ENCODE measurements around the gene NUDT3. TPM values are rescaled to one million over a fixed set of nuclear protein-coding genes. Genes with fewer than 3 reads are reported as not detected.

NUDT3 gene
- total RNA-seq = 19.0 and 22.8 TPM in 2 replicates

GRCh38 chr6:34392497-34393190 lies at the start of gene NUDT3:
NUDT3 (minus strand) TSS chr6:34392669; CDS start chr6:34392362, 307 bp downstream.

GRCh38 chr6:34425498-34426410 lies 33.3 kb upstream of the NUDT3 start, which contains the start of gene RPS10:
RPS10 (minus strand) TSS chr6:34426069; CDS start chr6:34425221, 848 bp downstream.

GRCh38 chr6:34248727-34249468 lies 143.6 kb downstream of the NUDT3 start, which contains the start of gene SMIM29:
SMIM29 (minus strand) TSS chr6:34249006; CDS start chr6:34247791, 1,215 bp downstream.

GRCh38 chr6:34236443-34237315 lies 155.8 kb downstream of the NUDT3 start, which contains the start of gene HMGA1:
HMGA1 (plus strand) TSS chr6:34236873; CDS start chr6:34240781, 3,908 bp downstream.

Other genes with a start within 250 kb of the NUDT3 start
- not detected in 2 replicates for gene GRM4, start 246.6 kb downstream of the NUDT3 start, total RNA-seq
- gene HMGA1, start 155.8 kb downstream of the NUDT3 start, total RNA-seq = 69.5 and 100 TPM in 2 replicates
- 7.9 and 19.3 TPM in 2 replicates for gene SMIM29, start 143.7 kb downstream of the NUDT3 start, total RNA-seq
- 3,776 and 3,966 TPM in 2 replicates for gene RPS10, start 33.4 kb upstream of the NUDT3 start, total RNA-seq
- not detected in 2 replicates for gene PACSIN1, start 73.4 kb upstream of the NUDT3 start, total RNA-seq
- gene SPDEF, start 163.7 kb upstream of the NUDT3 start, total RNA-seq = not detected in 2 replicates